H1 (cell line): Measurements from ENCODE around the gene IRS1. TPM values are rescaled to one million over a fixed set of nuclear protein-coding genes. Genes with fewer than 3 reads are reported as not detected.

Experiments
- BRCA1 ChIP-seq: IDR thresholded peaks from 2 replicates; pipeline ENCODE4 v1.6.1; 2012; ENCODE audit warnings: low read depth, low read length, improper control_type of control experiment
- CHD2 ChIP-seq: IDR thresholded peaks from 2 replicates; pipeline ENCODE4 v1.6.1; 2012; ENCODE audit warnings: low read length, improper control_type of control experiment
- POLR2A ChIP-seq, 2 experiments: IDR thresholded peaks; 1 replicate in 1 of 2; 2 replicates in 1 of 2; pipeline ENCODE4 v1.6.1; 2011; ENCODE audit warnings: low read depth in 2 of 2, low read length in 2 of 2, mild to moderate bottlenecking in 2 of 2; ENCODE audit errors: control extremely low read depth in 1 of 2
- RNF2 ChIP-seq: fragments of 200-900, 300-1000 bp; sonication (generic); IDR thresholded peaks from 2 replicates; pipeline ENCODE4 v1.7.1; 2016; ENCODE audit warnings: borderline replicate concordance, low read depth, mild to moderate bottlenecking, antibody characterized with exemption, low read length; ENCODE audit not compliant: poor library complexity, severe bottlenecking; ENCODE audit errors: missing control alignments
- polyA plus RNA-seq, 7 experiments: library from polyadenylated mRNA; depleted of rRNA in 3 of 7; stranded (reverse) in 5 of 7; unstranded in 2 of 7; fragments of >200 nt in 5 of 7; fragments of 200-250 nt in 2 of 7; gene quantifications; 1 replicate in 5 of 7; 2 replicates in 1 of 7; 4 replicates in 1 of 7; pipeline versions ENCODE4 v1.2.1 to v1.2.3, GENCODE V29; 2011 to 2013; ENCODE audit warnings: missing spikeins in 2 of 7, mixed read lengths in 2 of 7
- total RNA-seq: library from RNA; stranded (reverse); fragmentation: NEBNext Ultra II Directional; extraction: Animal tissue kit (Norgen Biotek cat#: 25700); gene quantifications from 2 replicates; pipeline ENCODE4 v1.2.1, GENCODE V29; 2021

Gene IRS1
- total and polyA plus RNA-seq, 2 of the 8 experiments (the other 6 are each of a cell fraction or from before 2014, with no cell fraction given), result 9.1 to 26.9 TPM

GRCh38 chr2:226752887-226753286 lies 46.7 kb downstream of the IRS1 start (continued):
- TF ChIP-seq RNF2, result no peak
- TF ChIP-seq CHD2, result no peak
- no peak for TF ChIP-seq POLR2A (IDR thresholded peaks at IDR 0.05; ENCODE audit: control extremely low read depth in 1 of 2, low read depth in 2 of 2, low read length in 2 of 2)
- TF ChIP-seq BRCA1, result no peak
